HG02938 (cell line): ENCODE results near the gene EGF.

Experiments used
- ATAC-seq: cut with Tn5 transposase; IDR thresholded peaks from one replicate; pipeline ENCODE4 v1.9.1; 2021; ENCODE audit warnings: mild to moderate bottlenecking, moderate library complexity; ENCODE audit not compliant: unreplicated experiment

The EGF gene

GRCh38 chr4:109989618-109990017 is 76.9 kb downstream of the EGF start:
- no peak for ATAC-seq

DNA sequence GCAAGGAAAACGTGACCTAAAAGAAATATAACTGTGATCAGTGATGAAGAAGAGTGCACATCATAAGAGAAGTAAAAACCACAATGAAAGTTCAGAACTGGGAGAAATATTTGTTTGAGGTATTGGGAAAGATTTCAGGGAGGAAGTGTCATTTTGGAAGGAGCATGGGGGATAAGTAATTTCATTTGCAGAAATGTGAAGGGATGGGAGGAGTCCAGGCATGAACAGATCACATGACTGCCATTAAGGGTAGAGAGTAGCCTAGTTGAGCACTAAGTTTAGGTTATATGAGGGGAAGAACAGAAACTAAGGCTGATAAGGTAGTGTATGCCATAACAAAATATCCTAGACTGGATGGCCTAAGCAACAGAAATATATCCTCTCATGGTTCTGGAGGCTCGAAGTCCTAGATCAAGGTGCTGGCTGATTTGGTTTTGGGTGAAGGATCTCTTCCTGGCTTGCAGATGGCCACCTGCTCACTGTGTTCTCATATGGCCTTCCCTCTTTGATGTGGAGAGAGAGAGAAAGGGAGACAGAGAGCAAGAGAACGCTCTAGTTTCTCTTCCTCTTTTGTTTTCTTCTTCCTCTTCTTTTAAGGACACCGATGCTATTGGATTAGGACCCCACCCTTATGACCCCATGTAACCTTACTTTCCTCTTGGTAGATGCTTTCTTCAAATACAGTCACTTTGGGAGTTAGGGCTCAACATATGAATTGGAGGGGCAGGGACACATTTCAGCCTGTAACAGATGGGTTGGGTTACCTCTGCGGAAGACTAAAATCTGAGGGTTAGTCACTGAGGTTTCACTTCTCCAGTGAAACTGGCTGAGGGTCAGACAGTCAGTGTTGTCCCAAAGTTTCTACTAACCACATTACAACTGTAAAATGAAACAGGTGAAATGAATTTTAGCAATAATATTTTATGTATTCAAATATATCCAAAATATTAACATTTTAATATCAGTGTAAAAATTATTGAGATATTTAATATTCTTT is 77.9 kb downstream of the EGF start:
- peak; percentile 72 for ATAC-seq

DNA sequence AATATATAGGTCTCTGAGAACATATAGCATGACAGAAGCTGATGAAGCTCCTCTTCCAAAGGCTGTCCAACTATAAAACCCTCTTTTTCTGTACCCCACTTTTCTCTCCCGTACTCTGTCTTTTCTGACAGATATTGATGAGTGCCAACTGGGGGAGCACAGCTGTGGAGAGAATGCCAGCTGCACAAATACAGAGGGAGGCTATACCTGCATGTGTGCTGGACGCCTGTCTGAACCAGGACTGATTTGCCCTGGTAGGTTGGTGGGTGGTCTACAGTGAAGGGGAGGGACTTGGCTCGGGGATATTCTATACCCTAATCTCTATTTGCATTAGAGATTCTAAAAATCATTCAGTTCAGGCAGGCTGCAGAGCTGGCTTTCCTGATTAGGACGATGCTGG is 80.4 kb downstream of the EGF start:
- no peak for ATAC-seq

DNA sequence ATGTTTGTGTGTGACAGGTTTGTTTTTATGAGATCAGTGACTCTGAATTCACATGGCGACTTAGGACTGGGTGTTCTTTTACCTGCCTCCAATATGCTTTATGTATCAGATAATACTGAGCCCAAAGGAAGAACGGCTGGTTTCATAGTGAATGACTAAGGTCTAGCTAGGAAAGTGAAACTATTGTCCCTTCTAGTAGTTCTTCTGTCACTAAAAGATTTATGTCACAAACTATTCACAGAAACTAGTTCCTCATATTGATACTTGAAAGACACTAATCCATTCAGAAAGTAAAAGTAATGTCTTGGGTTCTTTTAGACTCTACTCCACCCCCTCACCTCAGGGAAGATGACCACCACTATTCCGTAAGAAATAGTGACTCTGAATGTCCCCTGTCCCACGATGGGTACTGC is 81.7 kb downstream of the EGF start:
- peak; percentile 77 for ATAC-seq

DNA sequence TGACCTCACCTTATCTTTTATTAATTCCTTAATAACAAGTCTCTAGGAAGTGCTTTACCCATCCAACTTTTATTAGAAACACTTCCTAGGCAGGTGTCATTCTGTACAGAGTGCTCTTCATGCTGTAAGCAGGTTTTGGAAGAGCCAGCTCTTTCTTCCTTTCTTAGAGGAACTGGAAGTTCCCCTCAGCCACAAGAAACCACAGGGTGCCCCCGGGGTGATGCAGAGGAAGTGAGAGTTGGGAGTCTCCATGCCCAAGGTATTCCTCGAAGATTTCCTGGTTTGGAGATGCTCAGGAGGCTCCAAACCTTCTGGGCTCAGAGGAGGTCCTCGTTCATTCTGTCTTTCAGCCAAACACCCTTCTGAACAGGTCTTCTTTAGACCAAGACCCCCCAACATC is 83.8 kb downstream of the EGF start:
- ATAC-seq = no peak

DNA sequence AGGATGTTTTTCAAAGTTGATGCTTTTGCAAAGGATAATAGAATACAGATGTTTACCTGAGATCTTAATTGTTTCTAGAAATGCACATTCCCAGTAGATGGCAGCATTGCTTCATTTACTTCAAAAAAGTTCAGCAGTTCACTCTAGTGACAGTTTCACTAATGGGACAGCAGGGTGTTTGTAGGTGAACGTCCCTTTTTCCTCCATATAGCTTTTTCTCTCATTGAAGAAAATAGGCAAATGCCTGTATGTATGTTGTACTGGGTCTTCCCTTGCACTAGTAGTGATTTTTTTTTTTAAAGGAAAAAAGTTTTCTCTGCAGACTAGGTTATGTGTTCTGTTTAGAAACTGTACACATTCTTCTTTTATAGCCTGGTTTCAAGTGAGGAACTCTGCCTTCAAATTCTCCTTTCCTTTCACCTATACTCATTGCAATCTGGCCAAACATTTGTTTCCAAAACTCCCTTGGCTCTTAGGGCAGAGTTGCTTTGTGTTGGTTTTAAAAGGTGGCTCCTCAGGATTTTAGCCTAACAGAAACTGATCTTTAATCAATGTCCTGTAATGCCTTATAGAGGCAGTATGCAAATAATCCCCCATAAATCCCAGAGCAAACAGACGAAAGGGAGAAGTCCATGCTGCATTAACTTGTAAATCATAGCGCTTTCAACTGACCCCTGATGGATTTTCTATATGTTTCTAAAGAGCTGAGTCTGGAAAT is 86.3 kb downstream of the EGF start:
- ATAC-seq = peak; percentile 34

DNA sequence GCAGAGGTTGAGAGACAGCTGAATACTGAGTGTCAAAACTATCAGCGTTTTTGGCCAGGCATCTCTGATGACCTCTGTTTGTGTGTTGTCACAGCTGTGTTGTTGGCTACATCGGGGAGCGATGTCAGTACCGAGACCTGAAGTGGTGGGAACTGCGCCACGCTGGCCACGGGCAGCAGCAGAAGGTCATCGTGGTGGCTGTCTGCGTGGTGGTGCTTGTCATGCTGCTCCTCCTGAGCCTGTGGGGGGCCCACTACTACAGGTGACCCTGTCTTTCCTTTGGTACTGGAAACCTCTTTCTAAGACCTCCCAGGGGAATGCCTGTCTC is 86.9 kb downstream of the EGF start:
- no peak for ATAC-seq

DNA sequence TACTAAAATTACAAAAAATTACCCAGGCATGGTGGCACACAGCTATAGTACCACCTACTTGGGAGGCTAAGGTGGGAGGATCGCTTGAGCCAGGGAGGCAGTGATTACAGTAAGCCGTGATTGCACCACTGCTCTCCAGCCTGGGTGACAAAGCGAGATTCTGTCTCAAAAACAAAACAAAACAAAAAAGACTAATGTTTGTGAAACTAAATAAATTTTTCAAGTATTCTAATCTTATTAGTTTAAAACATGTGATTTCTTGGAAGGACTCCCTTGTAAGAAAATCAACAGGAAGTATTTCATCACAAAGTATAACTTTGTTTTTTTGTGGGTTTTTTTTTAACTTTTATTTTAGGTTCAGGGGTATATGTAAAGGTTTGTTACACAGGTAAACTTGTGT is 89.6 kb downstream of the EGF start:
- no peak for ATAC-seq

GRCh38 chr4:110003401-110004187 is 90.9 kb downstream of the EGF start:
- no peak for ATAC-seq

DNA sequence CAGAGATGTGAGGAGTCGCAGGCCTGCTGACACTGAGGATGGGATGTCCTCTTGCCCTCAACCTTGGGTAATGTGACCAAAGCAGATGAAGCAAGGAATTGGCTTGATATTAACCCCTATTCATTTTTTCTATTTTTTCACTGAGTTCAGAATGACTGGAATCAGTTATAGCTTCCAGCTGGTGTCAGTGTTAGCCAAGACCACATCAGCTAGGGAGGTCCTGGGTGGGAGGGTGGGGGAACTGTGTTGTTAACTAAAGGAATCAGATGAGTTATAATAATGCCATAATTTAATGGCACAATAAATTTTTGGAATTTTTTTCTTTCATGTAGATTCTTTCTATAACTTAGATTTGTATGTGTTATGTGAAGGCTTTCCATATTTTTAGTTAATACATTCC is 91.9 kb downstream of the EGF start:
- no peak for ATAC-seq

GRCh38 chr4:110005461-110006056 is 92.9 kb downstream of the EGF start:
- ATAC-seq = peak; percentile 73

- ATAC-seq = no peak
Measured at GRCh38 chr4:110007217-110007616, 94.5 kb downstream of the EGF start.

- ATAC-seq = no peak
Measured at GRCh38 chr4:110008540-110008939, 95.9 kb downstream of the EGF start.

DNA sequence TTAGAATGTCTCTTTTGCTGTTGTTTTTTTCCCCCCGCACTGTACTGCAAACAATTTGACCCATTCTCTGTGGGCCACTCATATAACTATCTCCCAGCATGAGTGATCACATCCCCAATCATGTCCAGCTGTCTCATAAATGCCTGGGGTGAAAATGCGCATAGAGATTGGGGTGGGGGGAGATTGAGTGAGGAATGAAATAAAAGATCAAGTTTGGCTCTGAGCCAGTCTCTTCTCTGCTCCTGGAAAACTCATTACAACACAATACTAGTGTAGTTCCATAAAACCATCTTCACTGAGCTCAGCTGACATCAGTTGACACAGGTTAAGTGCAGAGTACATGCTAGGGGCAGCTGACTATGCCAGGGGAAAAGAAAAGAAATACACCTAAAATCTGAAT is 96.9 kb downstream of the EGF start:
- ATAC-seq = no peak

DNA sequence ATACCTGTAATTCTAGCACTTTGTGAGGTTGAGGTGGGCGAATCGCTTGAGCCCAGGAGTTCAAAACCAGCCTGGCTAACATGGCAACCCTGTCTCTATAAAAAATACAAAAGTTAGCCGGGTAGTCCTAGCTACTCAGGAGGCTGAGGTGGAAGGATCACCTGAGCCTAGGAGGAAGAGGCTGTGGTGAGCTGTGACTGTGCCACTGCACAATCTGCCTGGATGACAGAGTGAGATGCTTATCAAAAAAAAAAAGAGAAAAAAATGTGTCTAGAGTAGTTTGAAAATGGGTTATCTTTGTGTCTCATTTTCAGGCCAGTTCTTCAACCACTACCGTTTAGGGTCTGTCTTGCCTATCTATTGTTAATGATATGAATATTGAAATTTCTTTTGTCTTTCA is 98.1 kb downstream of the EGF start:
- ATAC-seq = no peak

GRCh38 chr4:110012917-110013316 is 100.2 kb downstream of the EGF start:
- ATAC-seq = no peak

- no peak for ATAC-seq
Measured at GRCh38 chr4:110014233-110014632, 101.5 kb downstream of the EGF start.

DNA sequence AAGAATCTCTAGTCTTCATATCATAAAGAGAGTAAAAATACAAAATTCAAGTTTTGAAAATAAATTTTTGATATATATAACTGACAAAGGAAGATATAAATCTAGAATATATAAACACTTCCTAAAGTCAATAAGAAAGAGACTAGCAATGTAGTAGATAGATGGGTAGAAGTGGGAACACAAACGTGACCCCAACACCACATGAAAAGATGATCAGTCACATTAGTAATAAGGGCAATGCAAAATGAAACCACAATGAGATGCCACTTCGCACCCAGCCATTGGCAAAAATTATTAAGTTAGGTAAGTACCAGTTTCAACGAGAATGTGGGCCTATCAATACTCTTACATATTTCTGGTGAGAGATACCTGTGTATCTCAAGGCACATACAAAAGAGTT is 106.5 kb downstream of the EGF start:
- no peak for ATAC-seq

GRCh38 chr4:110020139-110020538 is 107.5 kb downstream of the EGF start:
- ATAC-seq = no peak

GRCh38 chr4:110020646-110021443 is 108.2 kb downstream of the EGF start:
- no peak for ATAC-seq
